Measurements from ENCODE around the gene UBE2D2. TPM values are rescaled to one million over a fixed set of nuclear protein-coding genes. Genes with fewer than 3 reads are reported as not detected.

Gene UBE2D2
- total and polyA plus RNA-seq, 2 of the 13 experiments (the other 11 are each of a cell fraction or from before 2014, with no cell fraction given), result 79.1 to 109 TPM

DNA sequence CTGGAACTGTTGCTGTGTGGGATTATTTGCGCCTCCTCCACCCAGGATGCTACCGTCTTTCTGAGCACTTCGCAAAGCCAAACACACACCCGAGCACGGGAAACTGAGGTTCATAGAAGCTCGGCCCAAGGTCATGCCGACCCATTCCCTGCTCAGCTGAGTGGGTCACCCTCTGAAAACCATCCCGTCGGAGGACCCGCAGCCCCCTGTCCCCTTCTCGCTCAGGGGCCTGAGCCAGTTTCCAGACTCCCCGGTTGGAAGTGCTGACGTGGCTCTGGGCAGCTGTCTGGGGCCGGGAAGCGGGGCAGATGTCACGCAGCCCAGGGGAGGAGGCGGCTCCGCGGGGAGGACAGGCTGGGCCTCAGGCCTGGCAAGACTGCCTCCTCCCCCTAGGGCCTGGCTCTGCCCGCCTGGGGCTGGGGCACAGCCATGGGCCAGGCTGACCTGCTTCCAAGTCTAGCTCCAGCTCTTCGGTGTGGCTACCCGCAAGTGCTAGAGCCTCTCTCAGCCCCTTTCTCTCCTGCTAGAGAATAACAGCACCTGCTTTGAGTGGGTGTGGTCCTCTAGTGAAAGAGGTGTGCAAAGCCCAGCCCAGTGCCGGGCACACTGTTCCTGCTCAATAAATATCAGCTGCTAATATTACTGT lies 77.1 kb downstream of the UBE2D2 start (continued):
- no peak for TF ChIP-seq ZHX2 (IDR thresholded peaks at IDR 0.05; ENCODE audit: low read depth)
- no peak for TF ChIP-seq ZHX2 (CRISPR knock-in tag; IDR thresholded peaks at IDR 0.05; ENCODE audit: borderline replicate concordance)
- no peak; the same call in 1 of the 2 replicates for TF ChIP-seq ZNF343 (CRISPR knock-in tag; IDR thresholded peaks at IDR 0.05)
- peak; percentile 26; the same call in 1 of the 2 replicates for TF ChIP-seq POLR2G (IDR thresholded peaks at IDR 0.05; ENCODE audit: low read depth, low read length)
- TF ChIP-seq, protein P1, sequence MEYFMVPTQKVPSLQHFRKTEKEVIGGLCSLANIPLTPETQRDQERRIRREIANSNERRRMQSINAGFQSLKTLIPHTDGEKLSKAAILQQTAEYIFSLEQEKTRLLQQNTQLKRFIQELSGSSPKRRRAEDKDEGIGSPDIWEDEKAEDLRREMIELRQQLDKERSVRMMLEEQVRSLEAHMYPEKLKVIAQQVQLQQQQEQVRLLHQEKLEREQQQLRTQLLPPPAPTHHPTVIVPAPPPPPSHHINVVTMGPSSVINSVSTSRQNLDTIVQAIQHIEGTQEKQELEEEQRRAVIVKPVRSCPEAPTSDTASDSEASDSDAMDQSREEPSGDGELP (IDR thresholded peaks at IDR 0.05; ENCODE audit: borderline replicate concordance, low read depth), result peak; percentile 73; the same call in 1 of the 2 replicates
- TF ChIP-seq STAG1 (CRISPR knock-in tag; IDR thresholded peaks at IDR 0.05), result no peak
- TF ChIP-seq MAFG (CRISPR knock-in tag; IDR thresholded peaks at IDR 0.05), result peak; percentile 75; the same call in 1 of the 2 replicates
- peak; percentile 5 for TF ChIP-seq SRSF1 (optimal IDR thresholded peaks at IDR 0.05; ENCODE audit: low read depth, low read length)
- peak; percentile 1; the same call in 1 of the 2 replicates for TF ChIP-seq RBFOX2 (IDR thresholded peaks at IDR 0.05; ENCODE audit: low read depth, low read length)
- no peak for TF ChIP-seq ATF1 (CRISPR knock-in tag; IDR thresholded peaks at IDR 0.05)
- peak; percentile 53; the same call in 1 of the 2 replicates for TF ChIP-seq KLF15 (CRISPR knock-in tag; IDR thresholded peaks at IDR 0.05; ENCODE audit: borderline replicate concordance)
- 0 out of 2 replicates have a peak, but pooled peaks have one; percentile 17 for TF ChIP-seq ARNTL (CRISPR knock-in tag; IDR thresholded peaks at IDR 0.05)
- no peak for TF ChIP-seq ZNF17 (CRISPR knock-in tag; IDR thresholded peaks at IDR 0.05)
- TF ChIP-seq SMC3 (IDR thresholded peaks at IDR 0.05; ENCODE audit: low read length), result no peak
- TF ChIP-seq EEA1 (CRISPR knock-in tag; IDR thresholded peaks at IDR 0.05; ENCODE audit: borderline replicate concordance), result no peak
- TF ChIP-seq MYPOP (CRISPR knock-in tag; IDR thresholded peaks at IDR 0.05), result no peak
- TF ChIP-seq ZNF10 (CRISPR knock-in tag; IDR thresholded peaks at IDR 0.05; ENCODE audit: borderline replicate concordance, low read depth), result no peak
- no peak for TF ChIP-seq KLF11 (CRISPR knock-in tag; IDR thresholded peaks at IDR 0.05)
- no peak for TF ChIP-seq HIVEP1 (CRISPR knock-in tag; IDR thresholded peaks at IDR 0.05)
- TF ChIP-seq, protein P2, sequence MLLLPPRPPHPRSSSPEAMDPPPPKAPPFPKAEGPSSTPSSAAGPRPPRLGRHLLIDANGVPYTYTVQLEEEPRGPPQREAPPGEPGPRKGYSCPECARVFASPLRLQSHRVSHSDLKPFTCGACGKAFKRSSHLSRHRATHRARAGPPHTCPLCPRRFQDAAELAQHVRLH (CRISPR knock-in tag; IDR thresholded peaks at IDR 0.05; ENCODE audit: borderline replicate concordance, low read depth), result 0 out of 2 replicates have a peak, but pooled peaks have one; percentile 21
- TF ChIP-seq ZNF446 (CRISPR knock-in tag; IDR thresholded peaks at IDR 0.05), result no peak
- TF ChIP-seq ETS1 (CRISPR knock-in tag; IDR thresholded peaks at IDR 0.05), result no peak
